Fibroblast of lung (primary cell): ENCODE measurements around the gene MEI4. TPM values are rescaled to one million over a fixed set of nuclear protein-coding genes. Genes with fewer than 3 reads are reported as not detected.

Experiments
- DNase-seq, 2 donors: peaks; one replicate each; pipeline versions ENCODE4 v3.0.0 to v3.0.0-alpha.2; 2010; ENCODE audit warnings: low read depth in 2 of 2
- H2AFZ ChIP-seq: 2 replicates; pipeline ENCODE4 v1.5.1; 2012; ENCODE audit warnings: low read length, control low read depth, inconsistent platforms
- H3K27ac ChIP-seq: 2 replicates; pipeline ENCODE4 v1.5.1; 2011; ENCODE audit warnings: low read length, control low read depth; ENCODE audit not compliant: insufficient read depth
- H3K27me3 ChIP-seq: 2 replicates; pipeline ENCODE4 v1.5.1; 2011; ENCODE audit warnings: mild to moderate bottlenecking, low read length; ENCODE audit not compliant: control insufficient read depth, insufficient read depth
- H3K36me3 ChIP-seq: 2 replicates; pipeline ENCODE4 v1.5.1; 2011; ENCODE audit warnings: low read length; ENCODE audit not compliant: control insufficient read depth, insufficient read depth
- H3K4me1 ChIP-seq: 2 replicates; pipeline ENCODE4 v1.5.1; 2011; ENCODE audit warnings: low read length; ENCODE audit not compliant: control insufficient read depth, insufficient read depth; ENCODE audit errors: extremely low read depth
- H3K4me2 ChIP-seq: 2 replicates; pipeline ENCODE4 v1.5.1; 2011; ENCODE audit warnings: low read length, control low read depth; ENCODE audit not compliant: insufficient read depth; ENCODE audit errors: extremely low read depth
- H3K4me3 ChIP-seq, 4 experiments: fragments of 200-600 bp in 1 of 4; sonication (generic) in 1 of 4; replicated peaks in 1 of 4; 2 replicates each; pipeline ENCODE4 v1.5.1; 2011 to 2016; ENCODE audit warnings: low read length in 4 of 4, low read depth in 3 of 4, mild to moderate bottlenecking in 3 of 4, control low read depth in 2 of 4, inconsistent platforms in 1 of 4, mixed read lengths in 1 of 4; ENCODE audit not compliant: insufficient read depth in 1 of 4; ENCODE audit errors: control extremely low read depth in 1 of 4
- H3K79me2 ChIP-seq: 2 replicates; pipeline ENCODE4 v1.5.1; 2012; ENCODE audit warnings: mild to moderate bottlenecking, low read length, inconsistent platforms; ENCODE audit not compliant: control insufficient read depth, insufficient read depth
- H3K9ac ChIP-seq: 2 replicates; pipeline ENCODE4 v1.5.1; 2011; ENCODE audit warnings: mild to moderate bottlenecking, low read length, control low read depth; ENCODE audit not compliant: insufficient read depth
- H3K9me3 ChIP-seq: 2 replicates; pipeline ENCODE4 v1.5.1; 2012; ENCODE audit warnings: low read depth, low read length; ENCODE audit not compliant: control insufficient read depth, insufficient read depth
- H4K20me1 ChIP-seq: 2 replicates; pipeline ENCODE4 v1.5.1; 2011; ENCODE audit warnings: low read length; ENCODE audit not compliant: control insufficient read depth, insufficient read depth; ENCODE audit errors: extremely low read depth
- CTCF ChIP-seq, 2 donors: IDR thresholded peaks in 1 of 2; conservative IDR thresholded peaks in 1 of 2; 1 replicate in 1 of 2; 2 replicates in 1 of 2; pipeline ENCODE4 v1.5.1; 2011 to 2012; ENCODE audit warnings: low read length in 2 of 2, control low read depth in 1 of 2, inconsistent platforms in 1 of 2, low read depth in 1 of 2, mild to moderate bottlenecking in 1 of 2
- EZH2 ChIP-seq: IDR thresholded peaks from 2 replicates; pipeline ENCODE4 v1.5.1; 2012; ENCODE audit warnings: low read length, control low read depth, mild to moderate bottlenecking; ENCODE audit errors: missing control alignments
- polyA plus RNA-seq, 2 donors: library from polyadenylated mRNA; depleted of rRNA in 1 of 2; stranded (reverse) in 1 of 2; unstranded in 1 of 2; fragments of >200 nt; gene quantifications; 2 replicates each; pipeline ENCODE4 v1.2.1, GENCODE V29; 2011 to 2012; ENCODE audit warnings: missing spikeins in 1 of 2
- total RNA-seq: library from RNA; depleted of rRNA; stranded (reverse); fragments of >200 nt; gene quantifications from 2 replicates; pipeline ENCODE4 v1.2.1, GENCODE V29; 2014

The MEI4 gene
- total and polyA plus RNA-seq, 2 donors (not counting 1 experiment from before 2014, with no cell fraction given) = not detected

GRCh38 chr6:77930952-77931351 is 278.1 kb downstream of the MEI4 start:
- H3K27me3 ChIP-seq = no peaks in the 10 kb centered on the region
- no peaks in the 10 kb centered on the region for H3K9me3 ChIP-seq
- no peak overlapping the region for H3K4me3 ChIP-seq
- no peaks in the 10 kb centered on the region for H3K79me2 ChIP-seq
- H3K9ac ChIP-seq = no peak overlapping the region
- no peak for DNase-seq
- H2AFZ ChIP-seq = no peak overlapping the region
- H3K4me2 ChIP-seq = no peak overlapping the region
- TF ChIP-seq EZH2 = no peak
- TF ChIP-seq CTCF (conservative IDR thresholded peaks at IDR 0.05 in 1 of 2, IDR thresholded peaks at IDR 0.05 in 1 of 2; ENCODE audit: low read depth in 1 of 2, low read length in 2 of 2) = no peak
- H3K4me1 ChIP-seq = no peaks in the 10 kb centered on the region
- no peaks in the 10 kb centered on the region for H3K36me3 ChIP-seq
- no peak overlapping the region for H3K27ac ChIP-seq
- no peaks in the 10 kb centered on the region for H4K20me1 ChIP-seq

GRCh38 chr6:77962070-77962469 is 309.2 kb downstream of the MEI4 start:
- Histone ChIP-seq H3K79me2 (no peaks in the 10 kb centered on the region), H3K9me3 (no peaks in the 10 kb centered on the region)
- TF ChIP-seq EZH2 (no peak), CTCF (conservative IDR thresholded peaks at IDR 0.05 in 1 of 2, IDR thresholded peaks at IDR 0.05 in 1 of 2; ENCODE audit: low read depth in 1 of 2, low read length in 2 of 2) (no peak)

GRCh38 chr6:77965449-77965848 is 312.6 kb downstream of the MEI4 start:
- H3K4me3 ChIP-seq = no peak overlapping the region
- TF ChIP-seq EZH2 (no peak), CTCF (conservative IDR thresholded peaks at IDR 0.05 in 1 of 2, IDR thresholded peaks at IDR 0.05 in 1 of 2; ENCODE audit: low read depth in 1 of 2, low read length in 2 of 2) (no peak)
- DNase-seq = no peak
- H3K36me3 ChIP-seq = no peaks in the 10 kb centered on the region
- no peak overlapping the region for H3K4me2 ChIP-seq
- H3K27me3 ChIP-seq = no peaks in the 10 kb centered on the region
- H3K4me1 ChIP-seq = no peaks in the 10 kb centered on the region
- H3K9ac ChIP-seq = no peak overlapping the region
- no peak overlapping the region for H3K27ac ChIP-seq
- H2AFZ ChIP-seq = no peak overlapping the region
- H3K79me2 ChIP-seq = no peaks in the 10 kb centered on the region
- H4K20me1 ChIP-seq = no peaks in the 10 kb centered on the region
- no peaks in the 10 kb centered on the region for H3K9me3 ChIP-seq

More at GRCh38 chr6:77962070-77962469, 309.2 kb downstream of the MEI4 start:
- H3K27me3 ChIP-seq = no peaks in the 10 kb centered on the region
- H2AFZ ChIP-seq = no peak overlapping the region
- H3K4me2 ChIP-seq = no peak overlapping the region
- H3K9ac ChIP-seq = no peak overlapping the region
- no peaks in the 10 kb centered on the region for H3K36me3 ChIP-seq
- H3K27ac ChIP-seq = no peak overlapping the region
- no peaks in the 10 kb centered on the region for H4K20me1 ChIP-seq
- no peaks in the 10 kb centered on the region for H3K4me1 ChIP-seq
- no peak overlapping the region for H3K4me3 ChIP-seq
- no peak for DNase-seq
